Right ventricle myocardium inferior (tissue), 1 donor: Measurements from ENCODE around the gene ACOXL. TPM values are rescaled to one million over a fixed set of nuclear protein-coding genes. Genes with fewer than 3 reads are reported as not detected.
"Not testable (repeated sequence)": the region's sequence is repeated elsewhere in the genome, so short reads cannot be mapped to it uniquely, and the experiment has no call there.

ENCODE experiments used
- ATAC-seq: fragments of 200-7000 bp; cut with Tn5 transposase; one replicate; pipeline ENCODE4 v1.9.1; 2020; ENCODE audit warnings: mild to moderate bottlenecking, moderate library complexity
- DNase-seq: peaks from one replicate; pipeline ENCODE4 v3.0.0; 2021; ENCODE audit errors: missing footprints
- intact Hi-C: fragments of 100-400 bp; cut with DNase I; formaldehyde crosslinking; loops from one replicate; pipeline ENCODE4 v1.11.0; 2022
- total RNA-seq: library from RNA; stranded (reverse); fragmentation: NEBNext Ultra II Directional; extraction: Animal tissue kit (Norgen Biotek cat#: 25700); gene quantifications from one replicate; pipeline ENCODE4 v1.2.1, GENCODE V29; 2021
- donor health status: DM: no; HTN: yes; CAD: no; lungs with severe emphysema.

Gene ACOXL
- total RNA-seq, 1 donor from 2014 or later = not detected

GRCh38 chr2:110925479-110925878, 193.1 kb downstream of the ACOXL start:
- no peak for ATAC-seq
- no peak for DNase-seq
- intact Hi-C loops = no loop called here

GRCh38 chr2:110927526-110927925, 195.2 kb downstream of the ACOXL start:
- DNase-seq (no peak), ATAC-seq (no peak)

GRCh38 chr2:110929528-110929927, 197.2 kb downstream of the ACOXL start:
- intact Hi-C loops = no loop called here
- no peak for DNase-seq
- ATAC-seq = no peak

More at GRCh38 chr2:110927526-110927925, 195.2 kb downstream of the ACOXL start:
- intact Hi-C loops = no loop called here

GRCh38 chr2:110931648-110932047, 199.3 kb downstream of the ACOXL start:
- DNase-seq = no peak
- peak; percentile 42 for ATAC-seq
- intact Hi-C loops = no loop called here

GRCh38 chr2:110933420-110933819, 201.0 kb downstream of the ACOXL start:
- no peak for DNase-seq
- no peak for ATAC-seq
- intact Hi-C loops = no loop called here

- intact Hi-C loops = no loop called here
- ATAC-seq = no peak
- no peak for DNase-seq
Observed at GRCh38 chr2:110934948-110935347, 202.6 kb downstream of the ACOXL start.

GRCh38 chr2:110940376-110940910, 208.1 kb downstream of the ACOXL start:
- ATAC-seq (no peak), DNase-seq (no peak)
- intact Hi-C loops = no loop called here

GRCh38 chr2:110941226-110941625, 208.9 kb downstream of the ACOXL start:
- ATAC-seq (no peak), DNase-seq (no peak)
- intact Hi-C loops = no loop called here

- ATAC-seq = no peak
Observed at GRCh38 chr2:110943070-110943634, 210.8 kb downstream of the ACOXL start.

GRCh38 chr2:110946902-110947301, 214.5 kb downstream of the ACOXL start:
- peak; percentile 88 for ATAC-seq
- intact Hi-C loops = no loop called here
- DNase-seq = no peak

More at GRCh38 chr2:110943070-110943634, 210.8 kb downstream of the ACOXL start:
- intact Hi-C loops = no loop called here
- DNase-seq = no peak

- DNase-seq = no peak
- peak; percentile 66 for ATAC-seq
- intact Hi-C loops = no loop called here
Observed at GRCh38 chr2:110948027-110948674, 215.8 kb downstream of the ACOXL start.

GRCh38 chr2:110950281-110950680, 217.9 kb downstream of the ACOXL start:
- DNase-seq (no peak), ATAC-seq (no peak)
- intact Hi-C loops = no loop called here

- intact Hi-C loops = no loop called here
- DNase-seq (no peak), ATAC-seq (no peak)
Observed at GRCh38 chr2:110955045-110955444, 222.7 kb downstream of the ACOXL start.

GRCh38 chr2:110955556-110955955, 223.2 kb downstream of the ACOXL start:
- no peak for ATAC-seq
- no peak for DNase-seq
- intact Hi-C loops = no loop called here

GRCh38 chr2:110957293-110957692, 224.9 kb downstream of the ACOXL start:
- no peak for DNase-seq
- intact Hi-C loops = no loop called here
- no peak for ATAC-seq

- intact Hi-C loops = no loop called here
- no peak for ATAC-seq
- DNase-seq = no peak
Observed at GRCh38 chr2:110958346-110959119, 226.2 kb downstream of the ACOXL start.

- DNase-seq (no peak), ATAC-seq (no peak)
- intact Hi-C loops = no loop called here
Observed at GRCh38 chr2:110959198-110959597, 226.8 kb downstream of the ACOXL start.

- ATAC-seq (no peak), DNase-seq (no peak)
- intact Hi-C loops = no loop called here
Observed at GRCh38 chr2:110960281-110960680, 227.9 kb downstream of the ACOXL start.

GRCh38 chr2:110960954-110961353, 228.6 kb downstream of the ACOXL start:
- intact Hi-C loops = no loop called here
- DNase-seq = no peak
- ATAC-seq = no peak

GRCh38 chr2:110961643-110962042, 229.3 kb downstream of the ACOXL start:
- DNase-seq, ATAC-seq, intact Hi-C loops: not testable (repeated sequence)
